ENCODE results near the gene DNAJC5. TPM values are rescaled to one million over a fixed set of nuclear protein-coding genes. Genes with fewer than 3 reads are reported as not detected.

DNAJC5 gene
- polyA plus RNA-seq, 3 donors = 25.7 to 29.0 (median 28.7) TPM

DNA sequence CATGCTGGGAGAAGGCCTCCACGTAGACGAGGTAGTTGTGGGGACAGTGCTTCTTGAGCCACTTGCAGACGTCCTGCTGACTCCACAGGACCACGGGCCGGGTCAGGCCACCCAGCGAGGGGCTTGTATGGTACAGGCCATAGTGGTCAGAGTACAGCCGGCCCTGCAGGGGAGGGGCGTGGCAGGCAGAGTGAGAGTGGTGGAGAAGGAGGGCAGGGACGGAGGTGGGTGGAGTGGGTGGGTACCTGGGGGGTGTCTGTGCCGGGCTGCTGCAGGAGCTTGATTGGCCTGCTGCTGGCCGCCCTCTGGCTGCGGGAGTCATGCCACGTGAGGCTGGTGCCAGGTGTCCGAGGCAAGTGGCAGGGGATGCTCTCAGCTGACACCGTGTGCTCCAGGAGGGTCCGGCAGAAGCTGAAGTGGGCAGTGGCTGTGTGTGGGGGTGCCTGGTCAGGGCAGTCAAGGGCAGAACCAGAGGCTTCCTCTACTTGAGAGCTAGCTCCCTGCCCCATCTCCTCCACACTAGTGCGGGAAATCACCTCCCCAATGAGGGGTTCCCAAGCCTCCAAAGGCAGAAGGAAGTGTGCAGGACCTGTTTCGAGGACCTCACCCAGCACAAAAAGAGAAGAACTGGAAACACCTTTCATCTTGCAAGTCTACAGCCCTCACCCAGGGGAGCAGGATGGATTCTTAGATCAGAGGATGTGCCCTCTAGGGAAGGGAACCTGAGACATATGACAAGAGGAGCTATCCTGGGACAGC lies 82.2 kb downstream of the DNAJC5 start:
- no peak for DNase-seq (ENCODE audit: low read depth in 3 of 3, low spot score in 2 of 3)

DNA sequence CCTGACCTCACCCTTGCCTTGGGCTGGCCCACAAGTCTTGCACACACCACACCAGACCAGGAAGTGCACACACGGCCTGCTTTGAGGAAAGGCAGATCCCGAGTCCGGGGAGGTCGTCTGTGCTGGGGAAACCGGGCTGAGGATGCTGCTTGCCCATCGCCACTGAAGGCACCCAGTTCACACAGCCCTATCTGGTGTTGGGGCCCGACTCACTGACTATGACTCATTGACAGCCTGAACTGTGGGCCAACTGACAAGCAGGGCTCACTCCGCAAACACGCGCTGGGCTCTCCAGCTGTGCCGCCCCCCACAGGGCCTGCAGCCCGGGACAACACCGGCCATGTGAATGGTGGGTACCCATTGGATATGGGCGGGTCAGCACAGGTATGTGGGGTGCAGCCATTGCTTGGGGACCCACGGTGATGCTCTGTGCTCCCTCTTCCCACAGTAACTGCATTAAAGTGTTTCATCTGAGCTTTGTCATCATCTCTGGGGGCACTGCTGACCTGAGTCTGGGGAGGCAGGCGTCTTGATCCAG lies 82.9 kb downstream of the DNAJC5 start:
- DNase-seq (ENCODE audit: low read depth in 3 of 3, low spot score in 2 of 3) = no peak

DNA sequence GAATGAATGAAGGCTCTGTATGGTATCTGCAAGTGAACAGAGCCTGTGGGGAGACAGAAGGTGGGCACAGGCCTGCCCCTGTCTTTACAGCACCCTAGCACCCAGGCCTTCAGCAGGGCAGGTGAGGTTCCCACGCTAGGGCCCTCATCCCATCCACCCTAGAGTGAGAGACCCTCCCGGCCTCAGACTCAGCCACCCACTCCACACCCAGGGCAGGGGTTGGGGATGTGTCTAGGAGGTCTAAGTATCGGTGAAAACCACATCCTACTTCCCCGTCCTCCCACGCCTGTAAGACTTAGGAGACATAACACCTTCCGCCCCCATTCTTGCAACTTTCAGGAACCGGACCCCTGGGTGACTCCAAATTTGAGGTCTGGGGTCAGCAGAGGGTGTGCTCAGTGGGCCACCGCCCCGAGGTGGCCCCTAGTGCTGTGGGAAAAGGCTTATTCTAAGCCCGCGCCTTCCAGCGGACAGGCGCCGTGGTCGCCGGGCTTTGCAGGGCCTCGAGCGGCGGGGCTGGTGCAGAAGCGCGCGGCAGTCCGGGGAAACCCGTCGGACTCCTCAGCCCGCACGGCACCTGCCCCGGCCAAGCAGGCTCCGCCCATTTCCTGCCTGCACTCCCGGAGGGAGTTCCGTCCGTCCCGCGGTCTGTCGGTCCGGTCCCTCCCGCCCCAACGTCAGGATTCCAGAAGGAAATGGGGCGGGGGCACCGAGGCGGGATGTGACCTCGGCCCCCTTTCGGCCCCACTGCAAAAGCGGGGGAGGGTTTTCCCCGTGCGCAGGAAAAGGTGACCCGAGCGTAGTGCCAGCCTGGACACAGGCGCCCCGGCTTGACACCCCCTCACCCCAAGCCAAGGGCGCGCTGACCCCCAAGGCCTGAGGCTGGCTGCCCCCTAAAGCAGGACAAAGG lies 83.6 kb downstream of the DNAJC5 start:
- no peak for DNase-seq (ENCODE audit: low read depth in 3 of 3, low spot score in 2 of 3)

DNA sequence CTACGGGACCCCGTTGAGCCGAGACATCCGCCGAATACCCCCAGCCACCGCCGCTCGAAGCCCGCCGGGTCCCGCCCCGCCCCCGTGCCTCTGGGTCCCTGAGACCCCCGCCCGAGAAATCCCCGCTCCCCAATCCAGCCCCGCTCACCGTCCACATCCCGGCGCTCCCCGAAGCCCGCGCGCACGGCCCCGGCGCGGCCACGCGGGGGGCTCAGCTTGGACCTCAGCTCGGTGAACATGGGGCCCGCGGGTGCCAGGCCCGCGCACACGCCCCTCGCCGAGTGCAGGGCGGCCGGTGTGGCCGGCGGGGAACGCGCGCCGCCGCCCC lies 84.3 kb downstream of the DNAJC5 start:
- DNase-seq (ENCODE audit: low read depth in 3 of 3, low spot score in 2 of 3) = no peak

DNA sequence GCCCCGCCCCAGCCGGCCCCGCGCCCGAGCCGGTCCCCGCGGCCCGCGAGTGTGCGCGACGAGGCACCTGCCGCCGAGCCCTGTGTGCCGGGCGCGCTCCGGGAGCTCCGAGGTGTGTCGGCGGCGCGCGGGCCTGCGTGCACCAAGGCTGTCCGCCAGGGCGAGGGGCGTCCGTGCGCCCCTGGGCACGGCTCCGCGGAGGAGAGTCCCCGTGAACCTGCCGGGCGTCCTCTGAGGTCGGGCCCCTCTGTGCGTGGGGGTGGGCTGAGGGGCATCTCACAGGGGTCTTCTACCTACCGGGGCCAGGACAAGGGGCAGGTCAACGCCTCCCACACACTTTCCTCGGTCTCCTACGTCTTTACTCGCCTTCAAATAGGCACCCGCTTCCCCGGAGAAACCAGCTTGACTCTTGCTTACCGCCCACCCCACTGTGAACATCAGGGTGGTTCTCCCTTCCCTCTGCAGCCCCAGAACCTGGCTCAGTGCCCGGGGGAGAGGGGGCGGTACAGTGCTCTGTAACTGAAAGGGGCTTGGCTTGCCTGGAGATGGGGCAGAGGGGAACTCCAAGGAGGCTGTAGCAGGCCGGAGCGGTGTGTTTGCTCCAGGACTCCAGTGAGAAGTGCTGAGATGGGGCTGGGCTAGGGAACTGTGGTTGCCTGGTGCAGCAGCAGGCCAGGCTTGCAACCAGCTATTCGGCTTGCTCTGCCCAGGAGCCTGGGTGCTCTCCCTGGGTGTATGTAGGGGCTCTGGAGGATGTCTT lies 84.8 kb downstream of the DNAJC5 start, which contains the start of gene SAMD10:
SAMD10 (minus strand) TSS at position 86 of the 760 bp plus-strand sequence. CDS start 175 bp downstream, outside the sequence.
- no peak for DNase-seq (ENCODE audit: low read depth in 3 of 3, low spot score in 2 of 3)

DNA sequence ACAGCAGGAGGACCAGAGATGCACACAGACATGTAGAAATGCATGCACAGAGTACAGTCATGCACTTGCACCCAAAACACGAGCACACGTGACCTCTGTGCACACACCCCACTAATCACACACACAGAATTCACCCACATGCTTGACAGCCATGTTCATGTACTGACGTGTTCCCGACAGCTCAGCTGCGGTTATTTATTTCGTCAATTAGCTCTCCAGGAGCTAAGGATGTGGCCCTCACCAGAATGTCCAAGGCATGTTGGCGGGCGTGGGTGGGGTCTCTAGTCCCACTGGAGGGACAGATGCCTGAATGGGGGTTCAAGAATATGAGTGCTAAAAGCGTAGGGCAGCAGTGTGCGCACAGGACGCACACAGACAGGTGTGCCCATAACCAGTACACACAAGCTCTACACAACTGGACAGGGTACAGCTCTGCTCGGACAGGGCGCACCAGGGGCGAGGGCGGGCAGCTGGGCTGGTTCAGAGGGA lies 85.4 kb downstream of the DNAJC5 start:
- no peak for DNase-seq (ENCODE audit: low read depth in 3 of 3, low spot score in 2 of 3)

DNA sequence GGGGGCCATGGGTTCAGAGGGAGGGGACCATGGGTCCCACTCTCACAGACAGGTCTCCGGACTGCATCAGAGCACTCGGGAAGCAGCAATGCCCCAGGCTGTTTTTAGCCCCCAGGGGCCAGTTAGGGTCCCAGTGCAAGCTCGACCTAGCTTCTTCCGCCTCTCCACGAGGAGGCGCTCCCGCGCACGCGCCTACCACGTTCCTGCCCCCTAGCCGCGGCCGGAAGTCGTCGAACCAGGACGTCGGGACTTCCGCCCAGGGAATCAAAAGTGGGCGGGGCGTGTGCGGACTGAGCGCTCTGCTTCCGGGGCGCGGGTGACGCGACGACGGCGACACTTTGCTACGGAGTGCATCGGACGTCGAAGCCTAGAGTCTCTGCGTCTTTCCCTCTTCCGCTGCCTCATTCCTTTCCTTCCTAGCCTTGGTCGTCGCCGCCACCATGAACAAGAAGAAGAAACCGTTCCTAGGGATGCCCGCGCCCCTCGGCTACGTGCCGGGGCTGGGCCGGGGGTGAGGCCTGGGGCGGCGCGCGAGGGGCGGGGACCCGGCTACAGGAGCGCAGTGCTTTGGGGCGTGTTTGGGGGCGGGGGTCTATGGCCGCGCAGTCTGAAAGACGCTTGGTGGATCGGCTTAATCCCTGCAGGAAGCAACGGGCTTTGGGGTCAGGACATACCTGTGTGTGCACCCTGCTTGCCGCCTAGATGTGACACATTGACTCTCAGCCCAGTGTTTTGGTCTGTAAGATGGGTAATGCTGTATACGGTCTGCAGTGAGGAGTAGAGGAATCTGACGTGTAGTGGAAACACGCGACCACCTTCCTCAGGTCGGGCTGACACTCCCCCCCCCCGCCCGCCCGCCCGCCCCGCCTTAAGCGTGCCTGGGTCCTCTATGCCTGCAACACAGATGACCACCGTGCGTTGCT lies 86.1 kb downstream of the DNAJC5 start, which contains the start of gene PRPF6:
PRPF6 (plus strand) TSS at position 327 of the 923 bp plus-strand sequence; CDS start at position 441, 114 bp downstream.
- peak; percentile 80 to 90 (median 82) for DNase-seq (ENCODE audit: low read depth in 3 of 3, low spot score in 2 of 3)

DNA sequence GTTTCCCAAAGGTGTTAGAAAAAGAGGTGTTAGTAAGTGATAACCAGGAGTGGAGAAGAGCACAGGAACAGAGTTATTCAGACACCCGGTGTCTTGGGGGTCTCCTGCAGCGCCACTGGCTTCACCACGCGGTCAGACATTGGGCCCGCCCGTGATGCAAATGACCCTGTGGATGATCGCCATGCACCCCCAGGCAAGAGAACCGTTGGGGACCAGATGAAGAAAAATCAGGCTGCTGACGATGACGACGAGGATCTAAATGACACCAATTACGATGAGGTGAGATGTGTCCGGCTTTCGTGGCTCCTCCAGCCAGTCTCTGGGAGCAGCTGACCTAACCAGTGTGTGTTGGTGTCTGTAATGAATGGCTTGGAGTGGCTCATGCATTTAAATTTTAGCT lies 88.0 kb downstream of the DNAJC5 start:
- no peak for DNase-seq (ENCODE audit: low read depth in 3 of 3, low spot score in 2 of 3)

Other genes with a start within 250 kb of the DNAJC5 start
- gene STMN3, start 241.7 kb upstream of the DNAJC5 start, polyA plus RNA-seq (ENCODE audit: insufficient read length in 3 of 3) = 10 to 100 TPM; 22.0 to 26.7 (median 23.8) TPM
- gene RTEL1, start 236.8 kb upstream of the DNAJC5 start, polyA plus RNA-seq (ENCODE audit: insufficient read length in 3 of 3) = 10 to 100 TPM; 12.8 to 15.9 (median 13.8) TPM
- 1 to 10 TPM; 1.3 to 1.7 (median 1.4) TPM for gene TNFRSF6B, start 198.5 kb upstream of the DNAJC5 start, polyA plus RNA-seq (ENCODE audit: insufficient read length in 3 of 3)
- gene ARFRP1, start 187.2 kb upstream of the DNAJC5 start, polyA plus RNA-seq (ENCODE audit: insufficient read length in 3 of 3) = 10 to 100 TPM; 29.9 to 31.9 (median 30.8) TPM
- gene ZGPAT, start 187.1 kb upstream of the DNAJC5 start, polyA plus RNA-seq (ENCODE audit: insufficient read length in 3 of 3) = 10 to 100 TPM; 14.9 to 15.7 (median 15.0) TPM
- gene LIME1, start 158.5 kb upstream of the DNAJC5 start, polyA plus RNA-seq (ENCODE audit: insufficient read length in 3 of 3) = 1 to 10 TPM; 2.8 to 5.2 (median 3.8) TPM
- 10 to 100 TPM; 57.9 to 66.1 (median 60.9) TPM for gene SLC2A4RG, start 155.3 kb upstream of the DNAJC5 start, polyA plus RNA-seq (ENCODE audit: insufficient read length in 3 of 3)
- gene ZBTB46, start 63.9 kb upstream of the DNAJC5 start, polyA plus RNA-seq (ENCODE audit: insufficient read length in 3 of 3) = 10 to 100 TPM; 13.6 to 16.0 (median 14.5) TPM
- not detected for gene ABHD16B, start 33.6 kb upstream of the DNAJC5 start, polyA plus RNA-seq (ENCODE audit: insufficient read length in 3 of 3)
- gene TPD52L2, start 29.9 kb upstream of the DNAJC5 start, polyA plus RNA-seq (ENCODE audit: insufficient read length in 3 of 3) = 10 to 100 TPM; 80.6 to 82.1 (median 81.3) TPM
- 10 to 100 TPM; 33.5 to 35.5 (median 33.6) TPM for gene UCKL1, start 61.3 kb downstream of the DNAJC5 start, polyA plus RNA-seq (ENCODE audit: insufficient read length in 3 of 3)
- 10 to 100 TPM; 20.9 to 23.3 (median 21.8) TPM for gene ZNF512B, start 74.8 kb downstream of the DNAJC5 start, polyA plus RNA-seq (ENCODE audit: insufficient read length in 3 of 3)
- 1 to 10 TPM; 6.5 to 6.7 (median 6.6) TPM for gene SAMD10, start 84.5 kb downstream of the DNAJC5 start, polyA plus RNA-seq (ENCODE audit: insufficient read length in 3 of 3)
- 10 to 100 TPM; 89.5 to 94.8 (median 89.9) TPM for gene PRPF6, start 86.0 kb downstream of the DNAJC5 start, polyA plus RNA-seq (ENCODE audit: insufficient read length in 3 of 3)
- gene C20orf204, start 141.1 kb downstream of the DNAJC5 start, polyA plus RNA-seq (ENCODE audit: insufficient read length in 3 of 3) = under 1 TPM; 0.40 to 0.51 (median 0.43) TPM
- 1 to 10 TPM; 5.6 to 9.0 (median 6.5) TPM for gene SOX18, start 154.5 kb downstream of the DNAJC5 start, polyA plus RNA-seq (ENCODE audit: insufficient read length in 3 of 3)
- 10 to 100 TPM; 71.0 to 72.0 (median 71.0) TPM for gene TCEA2, start 168.1 kb downstream of the DNAJC5 start, polyA plus RNA-seq (ENCODE audit: insufficient read length in 3 of 3)
- gene RGS19, start 184.4 kb downstream of the DNAJC5 start, polyA plus RNA-seq (ENCODE audit: insufficient read length in 3 of 3) = 1 to 10 TPM; 3.8 to 5.4 (median 4.8) TPM
- 1 to 10 TPM in 1 of 3 donors, under 1 TPM in 2; 0.67 to 1.1 (median 0.69) TPM for gene OPRL1, start 185.0 kb downstream of the DNAJC5 start, polyA plus RNA-seq (ENCODE audit: insufficient read length in 3 of 3)
- gene LKAAEAR1, start 189.3 kb downstream of the DNAJC5 start, polyA plus RNA-seq (ENCODE audit: insufficient read length in 3 of 3) = under 1 TPM in 1 of 3 donors, not detected in 2; 0.34 TPM
- gene NPBWR2, start 212.4 kb downstream of the DNAJC5 start, polyA plus RNA-seq (ENCODE audit: insufficient read length in 3 of 3) = not detected